ENCODE results near the gene LCE2A. TPM values are rescaled to one million over a fixed set of nuclear protein-coding genes. Genes with fewer than 3 reads are reported as not detected.

Gene LCE2A, protein sequence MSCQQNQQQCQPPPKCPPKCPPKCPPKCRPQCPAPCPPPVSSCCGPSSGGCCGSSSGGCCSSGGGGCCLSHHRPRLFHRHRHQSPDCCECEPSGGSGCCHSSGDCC
- total RNA-seq (2021; fragmentation: NEBNext Ultra II Directional; extraction: Animal tissue kit (Norgen Biotek cat#: 25700)) (not detected in 2 replicates), polyA plus RNA-seq (2011; rRNA removed) (not detected in 2 replicates), polyA minus RNA-seq (2011; rRNA and poly(A)+ RNA removed) (not detected in 2 replicates)
- polyA plus RNA-seq (2011; cell fraction: cytosol; rRNA removed): not detected
- polyA plus RNA-seq (2011; cell fraction: nucleus; rRNA removed): not detected
- not detected in 4 replicates for polyA plus RNA-seq (2012, experiment 1 of 2)
- polyA plus RNA-seq (2012, experiment 2 of 2): not detected
- not detected for polyA plus RNA-seq (2013, experiment 1 of 2)
- not detected for polyA plus RNA-seq (2013, experiment 2 of 2)
- not detected for polyA minus RNA-seq (2011; cell fraction: cytosol; rRNA and poly(A)+ RNA removed)
- polyA minus RNA-seq (2011; cell fraction: nucleus; rRNA and poly(A)+ RNA removed): not detected
- long read RNA-seq, experiment 1: 0 reads
- long read RNA-seq, experiment 2: 0 reads

DNA sequence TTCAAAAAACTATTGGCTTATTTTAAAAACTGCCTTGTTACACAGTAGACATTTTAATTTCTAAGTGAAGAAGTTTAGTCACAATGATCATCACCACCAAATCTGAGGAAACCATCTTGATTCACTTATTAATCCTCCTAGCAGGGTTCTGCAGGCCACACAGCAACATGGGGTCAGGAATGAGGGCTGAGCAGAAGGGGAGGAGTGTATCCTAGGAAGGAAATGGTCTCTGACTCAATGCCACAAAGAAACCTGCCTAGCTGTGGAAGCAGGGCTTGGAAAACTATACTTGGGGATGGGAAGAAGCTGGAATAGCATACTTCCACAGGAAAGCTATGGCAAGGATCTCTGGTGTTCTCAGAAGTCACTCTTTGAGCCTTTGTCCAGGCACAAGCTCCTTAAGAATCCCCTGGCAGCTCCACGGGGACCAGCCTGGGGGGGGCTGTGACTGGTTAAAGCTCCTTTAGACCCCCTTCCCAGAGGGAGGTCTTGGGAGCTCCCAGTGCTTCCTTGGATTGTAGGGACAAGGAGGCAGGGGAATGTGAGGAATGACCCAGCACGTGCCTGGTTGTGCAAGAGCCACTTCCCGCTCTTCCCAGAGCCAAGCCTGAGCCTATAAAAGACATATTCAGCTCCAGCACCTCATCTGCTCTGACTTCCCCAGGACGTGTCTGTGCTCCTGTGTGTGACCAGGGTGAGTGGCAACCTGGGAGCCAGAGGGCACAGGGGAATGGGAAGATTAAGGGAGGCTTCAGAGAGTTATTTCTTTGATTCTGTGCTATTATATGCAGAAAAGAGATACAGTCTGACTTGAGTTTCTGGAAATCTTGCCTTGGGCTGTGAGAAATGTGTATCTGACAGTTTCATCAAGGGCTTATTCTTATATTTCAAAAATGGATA lies at the start of gene LCE2A:
TSS of gene LCE2A (plus strand) at position 645 of the 900 bp plus-strand sequence. CDS start 557 bp downstream, outside the sequence.
- Histone ChIP-seq H3K14ac (ENCODE audit: insufficient read length) (no peak within 1 kb of the TSS), H3K23me2 (ENCODE audit: low read depth, low read length) (no peaks in the 10 kb centered on the region), H2BK15ac (ENCODE audit: low read length) (no peak within 1 kb of the TSS), H3K27me3 (replicated peaks in 1 of 4; ENCODE audit: control insufficient read depth in 3 of 4, extremely low read depth in 1 of 4, insufficient read depth in 3 of 4, low read length in 3 of 4) (no peaks in the 10 kb centered on the region), H3K23ac (ENCODE audit: insufficient read length) (no peak within 1 kb of the TSS), H3K79me1 (ENCODE audit: low read depth, low read length) (no peaks in the 10 kb centered on the region), H4K5ac (ENCODE audit: insufficient read length, low read depth, low read length) (no peak within 1 kb of the TSS), H3K4me3 (ENCODE audit: extremely low read depth in 1 of 4, insufficient read depth in 2 of 4, low read depth in 3 of 4, low read length in 4 of 4) (no peak within 1 kb of the TSS), H4K91ac (replicated peaks; ENCODE audit: insufficient read length, low read length) (no peak within 1 kb of the TSS), H3K4me2 (ENCODE audit: insufficient read depth in 1 of 2, low read depth in 2 of 2, low read length in 2 of 2) (no peak within 1 kb of the TSS), H2BK5ac (ENCODE audit: low read depth, low read length) (no peak within 1 kb of the TSS), H3K27ac (ENCODE audit: low read depth, low read length) (no peak within 1 kb of the TSS), H3K56ac (replicated peaks; ENCODE audit: insufficient read length, low read depth, low read length) (no peak within 1 kb of the TSS), H3K4me1 (replicated peaks in 1 of 4; ENCODE audit: control insufficient read depth in 3 of 4, insufficient read depth in 4 of 4, low read length in 3 of 4) (no peaks in the 10 kb centered on the region), H3K79me2 (ENCODE audit: control insufficient read depth in 1 of 2, insufficient read depth in 2 of 2, low read length in 2 of 2) (no peaks in the 10 kb centered on the region), H2AFZ (ENCODE audit: low read length) (no peak within 1 kb of the TSS), H3K36me3 (ENCODE audit: control insufficient read depth in 2 of 4, insufficient read depth in 4 of 4, low read length in 3 of 4) (no peaks in the 10 kb centered on the region), H2AK5ac (ENCODE audit: low read depth, low read length) (no peak within 1 kb of the TSS), H2BK12ac (ENCODE audit: low read depth, low read length) (no peak within 1 kb of the TSS), H2BK20ac (ENCODE audit: low read length) (no peak within 1 kb of the TSS), H3K9ac (replicated peaks in 1 of 4; ENCODE audit: extremely low read depth in 1 of 4, low read depth in 3 of 4, low read length in 3 of 4) (no peak within 1 kb of the TSS), H4K20me1 (replicated peaks in 1 of 2; ENCODE audit: control insufficient read depth in 1 of 2, insufficient read depth in 2 of 2, low read length in 2 of 2) (no peaks in the 10 kb centered on the region), H3K9me3 (ENCODE audit: insufficient read depth in 2 of 2, low read depth in 1 of 2, low read length in 1 of 2) (peaks cover 48 to 51% of the 10 kb centered on the region in 2 experiments), H3K4ac (replicated peaks; ENCODE audit: insufficient read length, low read depth, low read length) (no peak within 1 kb of the TSS), H3K18ac (ENCODE audit: extremely low read depth, low read length) (no peak within 1 kb of the TSS), H4K8ac (ENCODE audit: extremely low read depth, insufficient read depth, low read length) (no peak within 1 kb of the TSS), H2BK120ac (replicated peaks; ENCODE audit: low read depth, low read length) (no peak within 1 kb of the TSS)
- no peak for DNase-seq (ENCODE audit: low read depth in 1 of 2, low spot score in 2 of 2)
- WGBS, 2 experiments (ENCODE audit: extremely low coverage in 1 of 2, insufficient coverage in 1 of 2, insufficient read length in 1 of 2, insufficient replicate concordance in 2 of 2, low coverage in 1 of 2, low lambda C conversion rate in 2 of 2, missing lambda C conversion rate in 1 of 2): 54% methylated on average over 4 of the region's 4 CpGs; no CpG with 5 or more reads in 1 of the 2 experiments
- FAIRE-seq: no peak
- ChIA-PET CTCF (ENCODE audit: partially characterized antibody) (no interaction called here), POLR2A (ENCODE audit: partially characterized antibody) (no interaction called here)
- no peak for TF ChIP-seq POLR2AphosphoS5 (IDR thresholded peaks at IDR 0.05; ENCODE audit: low read depth, low read length)
- no peak for TF ChIP-seq E2F6 (IDR thresholded peaks at IDR 0.05)
- no peak for TF ChIP-seq MAX (IDR thresholded peaks at IDR 0.05)
- no peak for TF ChIP-seq TEAD4 (IDR thresholded peaks at IDR 0.05; ENCODE audit: low read depth, low read length)
- TF ChIP-seq CTBP2 (IDR thresholded peaks at IDR 0.05; ENCODE audit: borderline replicate concordance, insufficient read depth, insufficient read length, low read length): no peak
- TF ChIP-seq JUN (IDR thresholded peaks at IDR 0.05; ENCODE audit: low read depth, low read length): no peak
- no peak for TF ChIP-seq CHD2 (IDR thresholded peaks at IDR 0.05; ENCODE audit: low read length)
- TF ChIP-seq USF2 (IDR thresholded peaks at IDR 0.05; ENCODE audit: low read length): no peak

Measured in H1 (cell line).